Measurements from ENCODE around the gene THSD7A. TPM values are rescaled to one million over a fixed set of nuclear protein-coding genes. Genes with fewer than 3 reads are reported as not detected.

Gene THSD7A
- total RNA-seq, 1 donor from 2014 or later, result 0.28 TPM

GRCh38 chr7:11737723-11738122 lies 94.3 kb downstream of the THSD7A start:
- Histone ChIP-seq H3K9ac (no peak overlapping the region), H3K27ac (no peak overlapping the region), H2AFZ (replicated peaks) (no peak overlapping the region), H3K27me3 (no peaks in the 10 kb centered on the region), H4K20me1 (ENCODE audit: low read depth) (no peaks in the 10 kb centered on the region), H3K4me2 (no peak overlapping the region), H3K79me2 (ENCODE audit: low read depth) (no peaks in the 10 kb centered on the region), H3F3A (ENCODE audit: low read depth) (no peaks in the 10 kb centered on the region), H3K36me3 (no peaks in the 10 kb centered on the region), H3K9me3 (ENCODE audit: low read depth) (no peaks in the 10 kb centered on the region), H3K4me3 (no peak overlapping the region), H3K4me1 (no peaks in the 10 kb centered on the region)
- TF ChIP-seq EZH2 (IDR thresholded peaks at IDR 0.05) (no peak), CTCF (IDR thresholded peaks at IDR 0.05) (no peak), EZH2phosphoT487 (IDR thresholded peaks at IDR 0.05) (no peak)
- no peak overlapping the region for H3K4me3 Mint-ChIP-seq
- peaks cover 3% of the 10 kb centered on the region for H3K4me1 Mint-ChIP-seq
- no peak for DNase-seq (ENCODE audit: low spot score)
- no peaks in the 10 kb centered on the region for H3K36me3 Mint-ChIP-seq
- no peak overlapping the region for H3K27ac Mint-ChIP-seq
- H3K27me3 Mint-ChIP-seq (ENCODE audit: insufficient read depth, low read depth), result no peaks in the 10 kb centered on the region
- H3K9me3 Mint-ChIP-seq, result no peaks in the 10 kb centered on the region

- H3K27ac Mint-ChIP-seq, result no peak overlapping the region
- H3F3A ChIP-seq (ENCODE audit: low read depth), result no peaks in the 10 kb centered on the region
- no peaks in the 10 kb centered on the region for H3K27me3 Mint-ChIP-seq (ENCODE audit: insufficient read depth, low read depth)
- no peaks in the 10 kb centered on the region for H3K36me3 Mint-ChIP-seq
- H3K4me1 Mint-ChIP-seq, result no peaks in the 10 kb centered on the region
- H4K20me1 ChIP-seq (ENCODE audit: low read depth), result no peaks in the 10 kb centered on the region
- H3K79me2 ChIP-seq (ENCODE audit: low read depth), result no peaks in the 10 kb centered on the region
- H3K4me3 Mint-ChIP-seq, result no peak overlapping the region
- H3K9me3 ChIP-seq (ENCODE audit: low read depth), result no peaks in the 10 kb centered on the region
- no peaks in the 10 kb centered on the region for H3K4me1 ChIP-seq
- no peak for TF ChIP-seq EZH2 (IDR thresholded peaks at IDR 0.05)
- no peak for TF ChIP-seq EZH2phosphoT487 (IDR thresholded peaks at IDR 0.05)
- TF ChIP-seq CTCF (IDR thresholded peaks at IDR 0.05), result no peak
- H3K4me3 ChIP-seq, result no peak overlapping the region
- H2AFZ ChIP-seq (replicated peaks), result no peak overlapping the region
- no peaks in the 10 kb centered on the region for H3K36me3 ChIP-seq
- no peak overlapping the region for H3K4me2 ChIP-seq
- H3K9me3 Mint-ChIP-seq, result no peaks in the 10 kb centered on the region
- H3K9ac ChIP-seq, result no peak overlapping the region
- DNase-seq (ENCODE audit: low spot score), result no peak
- no peak overlapping the region for H3K27ac ChIP-seq
- H3K27me3 ChIP-seq, result no peaks in the 10 kb centered on the region
Measured at GRCh38 chr7:11732207-11732606, 99.8 kb downstream of the THSD7A start.

GRCh38 chr7:11730725-11731124 lies 101.3 kb downstream of the THSD7A start:
- Mint-ChIP-seq H3K27ac (no peak overlapping the region), H3K36me3 (no peaks in the 10 kb centered on the region), H3K9me3 (no peaks in the 10 kb centered on the region), H3K4me3 (no peak overlapping the region), H3K4me1 (no peaks in the 10 kb centered on the region), H3K27me3 (ENCODE audit: insufficient read depth, low read depth) (no peaks in the 10 kb centered on the region)
- Histone ChIP-seq H3K9me3 (ENCODE audit: low read depth) (no peaks in the 10 kb centered on the region), H3K4me2 (no peak overlapping the region), H3K27me3 (no peaks in the 10 kb centered on the region), H3K9ac (no peak overlapping the region), H4K20me1 (ENCODE audit: low read depth) (no peaks in the 10 kb centered on the region), H3K79me2 (ENCODE audit: low read depth) (no peaks in the 10 kb centered on the region), H3K27ac (no peak overlapping the region), H3K36me3 (no peaks in the 10 kb centered on the region), H3F3A (ENCODE audit: low read depth) (no peaks in the 10 kb centered on the region), H2AFZ (replicated peaks) (no peak overlapping the region), H3K4me1 (no peaks in the 10 kb centered on the region), H3K4me3 (no peak overlapping the region)
- TF ChIP-seq CTCF (IDR thresholded peaks at IDR 0.05), result no peak
- no peak for TF ChIP-seq EZH2 (IDR thresholded peaks at IDR 0.05)
- TF ChIP-seq EZH2phosphoT487 (IDR thresholded peaks at IDR 0.05), result no peak
- DNase-seq (ENCODE audit: low spot score), result no peak

All from neural progenitor cell (in vitro differentiated cells).